ENCODE data around the gene LEMD2. TPM values are rescaled to one million over a fixed set of nuclear protein-coding genes. Genes with fewer than 3 reads are reported as not detected.
A peak's percentile ranks its signal among the peaks of the same experiment; 100 is the strongest.

LEMD2 gene
- total RNA-seq, 2 donors from 2014 or later = 62.0 to 75.8 TPM

DNA sequence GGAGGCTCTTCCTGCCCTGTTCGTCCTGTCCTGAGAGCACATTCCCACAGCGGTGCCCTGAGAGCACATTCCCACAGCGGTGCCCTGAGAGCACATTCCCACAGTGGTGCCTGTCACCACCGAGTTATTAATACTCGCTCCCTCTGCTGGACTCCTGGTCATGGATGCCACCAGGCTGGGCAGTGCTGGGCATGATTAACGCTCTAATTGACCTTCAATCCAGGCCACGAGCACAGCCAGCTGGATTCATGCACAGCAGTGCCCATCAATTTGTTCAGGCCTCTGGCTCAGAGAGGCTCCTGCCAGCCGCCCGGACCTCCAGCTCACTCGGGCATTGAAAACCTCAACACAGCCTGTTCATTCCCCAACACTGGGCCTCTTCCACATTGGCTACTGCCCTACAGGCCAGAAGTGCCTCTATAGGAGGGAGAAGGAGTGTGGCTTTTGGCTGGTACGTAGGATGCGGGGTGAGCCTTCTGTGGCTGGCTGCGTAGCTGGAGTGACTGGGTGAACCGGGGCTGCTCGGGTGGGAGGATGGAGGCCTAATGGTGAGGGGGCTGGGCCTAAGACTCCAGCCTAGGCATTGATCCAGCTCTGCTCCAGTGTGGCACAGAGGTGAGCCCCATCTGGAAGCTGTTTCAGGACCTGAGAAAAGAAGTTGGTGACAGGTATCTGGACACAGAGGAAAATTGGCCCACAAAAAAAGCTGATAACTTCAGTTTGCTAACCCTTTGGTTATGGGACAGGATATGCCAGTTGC, 51.5 kb downstream of the LEMD2 start:
- peak overlapping the region; percentile 57 for H3K27ac ChIP-seq (ENCODE audit: low read depth, low read length)
- no peak overlapping the region for H3K9ac ChIP-seq (ENCODE audit: extremely low read depth, low read length, poor library complexity, severe bottlenecking)
- no peak for DNase-seq
- Mint-ChIP-seq H3K9me3 (no peaks in the 10 kb centered on the region), H3K36me3 (ENCODE audit: low read depth) (no peaks in the 10 kb centered on the region), H3K27ac (peak overlapping the region; percentile 44), H3K4me1 (peaks cover 4% of the 10 kb centered on the region), H3K27me3 (ENCODE audit: insufficient read depth) (no peaks in the 10 kb centered on the region), H3K4me3 (no peak overlapping the region)
- TF ChIP-seq, protein P1, sequence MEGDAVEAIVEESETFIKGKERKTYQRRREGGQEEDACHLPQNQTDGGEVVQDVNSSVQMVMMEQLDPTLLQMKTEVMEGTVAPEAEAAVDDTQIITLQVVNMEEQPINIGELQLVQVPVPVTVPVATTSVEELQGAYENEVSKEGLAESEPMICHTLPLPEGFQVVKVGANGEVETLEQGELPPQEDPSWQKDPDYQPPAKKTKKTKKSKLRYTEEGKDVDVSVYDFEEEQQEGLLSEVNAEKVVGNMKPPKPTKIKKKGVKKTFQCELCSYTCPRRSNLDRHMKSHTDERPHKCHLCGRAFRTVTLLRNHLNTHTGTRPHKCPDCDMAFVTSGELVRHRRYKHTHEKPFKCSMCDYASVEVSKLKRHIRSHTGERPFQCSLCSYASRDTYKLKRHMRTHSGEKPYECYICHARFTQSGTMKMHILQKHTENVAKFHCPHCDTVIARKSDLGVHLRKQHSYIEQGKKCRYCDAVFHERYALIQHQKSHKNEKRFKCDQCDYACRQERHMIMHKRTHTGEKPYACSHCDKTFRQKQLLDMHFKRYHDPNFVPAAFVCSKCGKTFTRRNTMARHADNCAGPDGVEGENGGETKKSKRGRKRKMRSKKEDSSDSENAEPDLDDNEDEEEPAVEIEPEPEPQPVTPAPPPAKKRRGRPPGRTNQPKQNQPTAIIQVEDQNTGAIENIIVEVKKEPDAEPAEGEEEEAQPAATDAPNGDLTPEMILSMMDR (conservative IDR thresholded peaks at IDR 0.05) = no peak
- H3K9me3 ChIP-seq (ENCODE audit: control insufficient read depth, low read length) = no peaks in the 10 kb centered on the region
- no peak overlapping the region for H3K4me3 ChIP-seq (ENCODE audit: low read length)
- H3K36me3 ChIP-seq (ENCODE audit: control insufficient read depth, insufficient read depth, low read length) = no peaks in the 10 kb centered on the region
- H3K27me3 ChIP-seq (ENCODE audit: control insufficient read depth, insufficient read depth, low read length, poor library complexity, severe bottlenecking) = no peaks in the 10 kb centered on the region
- WGBS, 2 experiments (ENCODE audit: insufficient coverage in 1 of 2, insufficient read length in 1 of 2) = 90 to 93% methylated on average over 14 to 15 of the region's 15 CpGs
- H3K4me1 ChIP-seq (ENCODE audit: control insufficient read depth, insufficient read depth, low read length) = peaks cover 9% of the 10 kb centered on the region

GRCh38 chr6:33735216-33735615, 53.7 kb downstream of the LEMD2 start:
- Mint-ChIP-seq H3K27ac (no peak overlapping the region), H3K36me3 (ENCODE audit: low read depth) (no peaks in the 10 kb centered on the region), H3K27me3 (ENCODE audit: insufficient read depth) (no peaks in the 10 kb centered on the region), H3K9me3 (no peaks in the 10 kb centered on the region), H3K4me3 (no peak overlapping the region), H3K4me1 (peaks cover 8% of the 10 kb centered on the region)
- H3K4me3 ChIP-seq (ENCODE audit: low read length) = no peak overlapping the region
- H3K27me3 ChIP-seq (ENCODE audit: control insufficient read depth, insufficient read depth, low read length, poor library complexity, severe bottlenecking) = no peaks in the 10 kb centered on the region
- peaks cover 1% of the 10 kb centered on the region for H3K4me1 ChIP-seq (ENCODE audit: control insufficient read depth, insufficient read depth, low read length)
- no peaks in the 10 kb centered on the region for H3K9me3 ChIP-seq (ENCODE audit: control insufficient read depth, low read length)
- H3K36me3 ChIP-seq (ENCODE audit: control insufficient read depth, insufficient read depth, low read length) = no peaks in the 10 kb centered on the region
- no peak overlapping the region for H3K27ac ChIP-seq (ENCODE audit: low read depth, low read length)
- DNase-seq = no peak
- H3K9ac ChIP-seq (ENCODE audit: extremely low read depth, low read length, poor library complexity, severe bottlenecking) = no peak overlapping the region
- 60 to 82% methylated on average over 3 to 18 of the region's 18 CpGs for WGBS, 2 experiments (ENCODE audit: insufficient coverage in 1 of 2, insufficient read length in 1 of 2)
- TF ChIP-seq, protein P1 (conservative IDR thresholded peaks at IDR 0.05) = no peak

- TF ChIP-seq, protein P1 (conservative IDR thresholded peaks at IDR 0.05) = no peak
- H3K9me3 Mint-ChIP-seq = no peaks in the 10 kb centered on the region
- Histone ChIP-seq H3K4me3 (ENCODE audit: low read length) (no peak overlapping the region), H3K4me1 (ENCODE audit: control insufficient read depth, insufficient read depth, low read length) (no peaks in the 10 kb centered on the region), H3K27ac (ENCODE audit: low read depth, low read length) (no peak overlapping the region), H3K36me3 (ENCODE audit: control insufficient read depth, insufficient read depth, low read length) (no peaks in the 10 kb centered on the region), H3K9me3 (ENCODE audit: control insufficient read depth, low read length) (no peaks in the 10 kb centered on the region), H3K27me3 (ENCODE audit: control insufficient read depth, insufficient read depth, low read length, poor library complexity, severe bottlenecking) (no peaks in the 10 kb centered on the region), H3K9ac (ENCODE audit: extremely low read depth, low read length, poor library complexity, severe bottlenecking) (no peak overlapping the region)
- no peak overlapping the region for H3K4me3 Mint-ChIP-seq
- H3K36me3 Mint-ChIP-seq (ENCODE audit: low read depth) = no peaks in the 10 kb centered on the region
- WGBS, 2 experiments (ENCODE audit: insufficient coverage in 1 of 2, insufficient read length in 1 of 2) = 94 to 96% methylated on average over 7 to 8 of the region's 8 CpGs
- no peak for DNase-seq
- peaks cover 11% of the 10 kb centered on the region for H3K4me1 Mint-ChIP-seq
- H3K27ac Mint-ChIP-seq = no peak overlapping the region
- no peaks in the 10 kb centered on the region for H3K27me3 Mint-ChIP-seq (ENCODE audit: insufficient read depth)
These were observed 55.3 kb downstream of the LEMD2 start for GRCh38 chr6:33733709-33734007.
